HG02759 (cell line): ENCODE measurements around the gene CRYBB3.
"Not testable (repeated sequence)": the region's sequence is repeated elsewhere in the genome, so short reads cannot be mapped to it uniquely, and the experiment has no call there.

Experiments
- ATAC-seq: cut with Tn5 transposase; IDR thresholded peaks from one replicate; pipeline ENCODE4 v1.9.1; 2021; ENCODE audit warnings: mild to moderate bottlenecking, moderate library complexity; ENCODE audit not compliant: unreplicated experiment

The CRYBB3 gene

DNA sequence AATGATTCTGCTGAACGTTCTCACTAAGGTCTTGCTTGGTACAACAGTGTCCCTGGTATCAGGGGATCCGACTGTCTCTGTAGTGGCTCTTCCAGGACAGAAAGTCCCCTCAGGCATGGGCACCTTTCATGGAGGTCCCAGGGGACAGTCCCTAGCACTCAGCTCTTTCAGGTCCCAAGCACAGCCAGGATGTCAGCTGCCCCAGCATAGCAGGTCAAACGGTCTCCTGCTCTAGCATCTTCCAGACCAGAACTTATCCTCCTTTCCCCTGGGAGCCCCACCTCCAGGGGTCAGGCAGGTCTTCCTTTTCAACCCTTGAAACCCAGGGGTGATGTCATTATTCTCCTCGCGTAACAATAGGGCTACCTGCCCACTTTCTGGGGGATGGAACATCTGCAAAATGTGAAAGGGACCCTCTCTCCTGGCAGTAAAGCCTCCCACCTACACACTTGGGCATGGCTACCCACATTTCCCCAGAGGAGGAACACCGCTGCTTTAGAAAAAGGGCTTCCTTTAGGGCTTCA, 24.7 kb upstream of the CRYBB3 start:
- ATAC-seq, result no peak

DNA sequence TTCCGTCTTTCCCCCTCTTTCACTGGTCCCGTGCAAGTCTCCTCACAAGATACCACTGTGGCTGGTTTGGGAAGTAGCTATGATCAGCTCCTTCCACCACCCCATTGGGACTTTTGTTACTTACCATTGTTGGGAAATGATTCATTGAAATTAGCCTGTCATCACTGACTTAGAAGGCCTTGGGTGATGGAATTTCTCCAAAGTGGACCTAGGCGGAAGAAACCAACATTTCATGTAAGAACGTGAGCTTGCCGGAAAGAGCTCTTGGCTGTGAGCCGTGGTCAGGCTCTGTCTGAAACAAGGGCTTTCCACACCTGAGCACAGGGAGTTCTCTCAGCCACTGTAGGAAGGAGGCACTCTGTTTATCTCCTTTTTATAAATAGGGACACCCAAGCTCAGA, 23.5 kb upstream of the CRYBB3 start:
- no peak for ATAC-seq

- ATAC-seq, result no peak
Measured at GRCh38 chr22:25176799-25177198, 22.9 kb upstream of the CRYBB3 start.

DNA sequence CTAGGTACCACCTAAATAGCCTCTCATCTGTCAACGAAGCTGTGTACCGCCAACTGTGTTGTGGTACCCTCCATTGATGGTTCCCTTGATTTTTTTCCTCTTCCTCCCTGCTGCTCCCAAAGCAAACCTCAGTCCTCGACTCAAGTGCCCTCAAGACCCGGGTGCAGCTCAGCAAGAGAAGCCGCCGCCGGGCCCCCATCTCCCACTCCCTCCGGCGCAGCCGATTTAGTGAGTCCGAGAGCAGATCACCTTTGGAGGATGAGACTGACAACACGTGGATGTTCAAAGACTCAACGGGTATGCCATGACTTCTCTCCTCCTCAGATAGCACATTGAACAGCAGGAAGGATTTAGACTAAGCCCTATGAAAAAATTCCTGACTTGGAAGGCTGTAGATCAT, 22.4 kb upstream of the CRYBB3 start:
- ATAC-seq, result no peak

DNA sequence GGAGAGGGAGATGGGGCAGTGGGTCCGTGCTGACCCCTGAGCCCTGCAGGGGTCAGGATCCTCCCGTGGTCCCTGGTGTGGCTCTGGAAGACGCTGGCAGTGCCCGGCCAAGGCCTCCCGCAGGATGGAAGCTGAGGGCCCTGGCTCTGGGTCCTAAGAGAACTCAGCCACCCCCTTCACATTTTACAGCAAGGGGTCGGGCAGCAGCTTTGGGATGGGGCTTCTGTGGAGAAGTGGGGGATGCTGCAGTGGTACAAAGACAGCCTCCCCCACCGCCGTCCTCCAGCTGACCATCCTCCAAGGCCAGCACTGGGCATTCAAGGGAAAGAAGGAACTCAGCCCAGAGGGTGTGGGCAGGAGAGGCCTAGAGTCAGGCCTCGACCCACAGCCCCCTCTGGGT, 21.8 kb upstream of the CRYBB3 start:
- no peak for ATAC-seq

GRCh38 chr22:25178348-25178747, 21.3 kb upstream of the CRYBB3 start:
- not testable (repeated sequence) for ATAC-seq

DNA sequence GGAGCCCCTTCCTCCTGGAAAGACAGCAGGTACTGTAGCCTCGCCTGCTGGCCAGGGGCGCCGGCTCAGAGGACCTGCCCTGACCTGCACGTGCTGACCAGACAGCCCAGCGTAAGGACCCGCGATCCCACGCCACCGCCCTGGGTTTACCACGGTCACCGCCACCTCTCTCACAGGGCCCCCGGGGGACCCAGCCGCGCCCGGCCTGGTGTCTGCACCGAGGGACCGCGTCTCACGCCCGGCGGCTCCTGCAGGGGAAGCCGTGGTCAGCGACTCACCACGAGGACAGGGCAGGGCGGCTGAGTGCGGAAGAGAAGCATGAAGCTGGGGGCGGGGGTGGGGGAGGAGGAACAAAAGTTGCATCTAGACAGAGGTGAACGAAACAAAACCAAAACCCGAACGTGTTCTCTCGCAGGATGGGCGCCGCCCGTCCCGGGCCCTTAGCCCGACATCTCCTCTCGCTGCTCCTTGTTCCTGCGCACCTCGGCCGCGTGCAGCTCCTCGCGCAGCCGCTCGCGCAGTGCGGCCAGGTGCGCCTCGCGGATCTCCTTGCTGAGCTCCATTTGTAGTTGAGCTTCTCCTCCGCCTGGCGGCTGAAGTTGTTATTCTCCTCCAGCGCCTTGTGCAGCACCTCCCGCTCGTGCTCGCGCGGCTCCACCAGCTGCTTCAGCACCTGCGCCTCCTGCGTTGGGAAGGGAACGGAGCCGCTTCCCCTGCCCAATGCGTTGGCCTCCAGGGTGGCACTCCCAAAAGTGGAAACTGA, 20.6 kb upstream of the CRYBB3 start:
- not testable (repeated sequence) for ATAC-seq

DNA sequence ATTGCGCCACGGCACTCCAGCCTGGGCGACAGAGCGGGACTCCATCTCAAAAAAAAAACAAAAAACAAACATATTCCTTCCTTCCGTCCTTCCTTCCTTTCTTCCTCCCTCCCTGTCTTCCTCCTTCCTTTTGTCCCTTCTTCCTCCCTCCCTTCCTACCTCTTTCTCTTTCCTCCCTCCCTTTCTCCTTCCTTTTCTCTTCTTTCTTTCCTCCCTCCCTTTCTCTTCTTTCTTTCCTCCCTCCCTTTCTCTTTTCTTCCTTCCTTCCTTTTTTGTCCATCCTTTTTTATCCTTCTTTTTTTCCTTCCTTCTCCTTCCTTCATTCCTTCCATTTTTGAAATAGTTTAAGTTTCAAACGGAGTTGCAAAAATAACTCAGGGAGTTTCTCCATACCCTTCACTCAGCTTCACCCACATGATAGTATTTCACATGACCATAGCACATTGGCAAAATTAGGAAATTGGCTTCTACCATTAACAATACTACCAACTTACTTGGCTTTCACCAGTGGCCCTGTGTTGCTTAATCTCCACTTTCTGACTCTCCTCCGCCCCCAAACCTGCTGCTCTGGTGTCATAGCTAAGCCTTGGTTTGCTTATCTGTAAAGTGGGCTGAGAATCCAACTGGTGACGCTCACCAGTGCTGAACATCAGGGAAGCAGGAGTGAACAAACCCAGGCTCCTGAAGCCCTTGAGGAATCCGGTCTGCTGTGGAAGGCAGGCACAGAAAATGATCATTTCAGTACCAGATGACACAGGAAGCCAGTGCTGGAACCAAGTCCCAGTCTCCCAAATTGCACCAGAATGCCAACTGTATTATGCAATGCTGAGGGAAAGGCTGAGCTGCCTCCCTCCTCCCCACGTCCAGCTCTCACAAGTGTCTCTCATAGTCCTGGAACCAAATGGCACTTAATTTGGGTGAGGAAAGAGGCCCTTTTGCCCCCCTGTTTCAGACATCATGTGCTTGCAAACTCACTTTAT, 17.2 kb upstream of the CRYBB3 start:
- ATAC-seq, result no peak

DNA sequence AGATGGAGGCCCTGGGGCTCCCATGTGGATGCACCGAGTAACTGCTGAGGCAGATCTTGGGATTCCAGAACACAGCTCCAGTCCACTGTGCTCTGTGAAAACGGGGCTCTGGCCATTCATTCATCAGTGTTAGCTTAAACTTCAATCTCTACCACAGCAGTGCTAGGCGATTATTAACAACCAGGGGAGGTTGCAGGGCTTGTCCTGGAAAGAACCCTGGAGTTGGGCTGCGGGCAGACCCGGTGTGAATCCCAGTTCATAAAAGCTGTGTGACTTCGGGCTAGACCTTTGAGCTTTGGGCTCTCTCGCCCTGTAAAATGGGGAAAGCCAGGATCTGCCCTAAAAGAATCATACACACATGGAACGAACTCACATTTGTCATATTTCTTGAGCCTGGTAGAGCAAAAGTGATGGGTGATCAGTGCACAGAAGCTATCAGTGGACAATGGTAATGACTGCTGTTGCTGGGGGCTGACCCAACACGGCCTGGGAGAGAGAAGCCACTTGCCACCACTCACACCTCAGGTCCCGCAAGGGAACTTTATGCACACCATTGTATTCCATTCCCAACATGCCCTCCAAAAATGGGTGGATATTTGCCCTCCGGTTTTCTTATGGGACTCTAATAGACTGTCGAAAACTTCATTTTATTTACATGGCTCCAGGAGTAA, 15.6 kb upstream of the CRYBB3 start:
- ATAC-seq, result no peak

- ATAC-seq, result no peak
Measured at GRCh38 chr22:25186140-25186539, 13.5 kb upstream of the CRYBB3 start.

DNA sequence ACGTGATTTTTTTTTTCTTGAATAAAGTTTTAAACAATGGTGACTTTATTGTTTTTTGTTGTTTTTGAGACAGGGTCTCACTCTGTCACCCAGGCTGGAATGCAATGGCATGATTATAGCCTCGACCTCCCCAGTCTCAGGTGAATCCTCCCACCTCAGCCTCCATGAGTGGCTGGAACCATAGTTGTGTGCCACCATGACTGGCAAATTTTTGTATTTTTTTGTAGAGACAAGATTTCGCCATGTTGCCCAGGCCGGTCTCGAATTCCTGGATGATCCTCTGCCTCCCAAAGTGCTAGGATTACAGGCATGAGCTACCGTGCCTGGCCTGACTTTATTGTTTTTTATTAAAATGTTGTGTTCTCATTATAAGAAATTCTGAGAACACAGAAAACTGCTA, 12.2 kb upstream of the CRYBB3 start:
- no peak for ATAC-seq

GRCh38 chr22:25192406-25192805, 7.3 kb upstream of the CRYBB3 start:
- no peak for ATAC-seq

GRCh38 chr22:25193130-25193529, 6.5 kb upstream of the CRYBB3 start:
- ATAC-seq, result no peak

GRCh38 chr22:25193548-25193947, 6.1 kb upstream of the CRYBB3 start:
- no peak for ATAC-seq

- ATAC-seq, result no peak
Measured at GRCh38 chr22:25196326-25196725, 3.3 kb upstream of the CRYBB3 start.

GRCh38 chr22:25197340-25197739, 2.3 kb upstream of the CRYBB3 start:
- no peak for ATAC-seq

DNA sequence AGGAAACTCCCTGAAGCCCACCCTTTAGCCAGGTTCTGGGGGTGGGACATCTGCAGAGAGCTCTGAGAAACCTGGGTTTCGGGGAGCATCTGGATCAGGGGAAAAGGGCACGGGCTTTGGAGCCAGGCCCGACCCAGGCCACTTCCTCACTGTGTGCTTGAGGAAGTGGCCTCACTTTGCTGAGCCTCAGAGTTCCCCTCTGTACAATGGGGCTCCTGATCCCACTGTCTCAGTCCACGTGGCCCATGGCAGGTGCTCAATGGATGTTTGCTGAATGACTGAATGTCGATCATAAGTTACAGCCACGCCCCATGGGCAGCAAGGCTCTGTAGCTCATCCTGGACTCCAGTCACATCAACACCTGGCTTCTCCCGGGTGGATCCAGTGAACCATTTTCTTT, 1.3 kb downstream of the CRYBB3 start:
- no peak for ATAC-seq

- no peak for ATAC-seq
Measured at GRCh38 chr22:25201557-25202273, 2.1 kb downstream of the CRYBB3 start.

DNA sequence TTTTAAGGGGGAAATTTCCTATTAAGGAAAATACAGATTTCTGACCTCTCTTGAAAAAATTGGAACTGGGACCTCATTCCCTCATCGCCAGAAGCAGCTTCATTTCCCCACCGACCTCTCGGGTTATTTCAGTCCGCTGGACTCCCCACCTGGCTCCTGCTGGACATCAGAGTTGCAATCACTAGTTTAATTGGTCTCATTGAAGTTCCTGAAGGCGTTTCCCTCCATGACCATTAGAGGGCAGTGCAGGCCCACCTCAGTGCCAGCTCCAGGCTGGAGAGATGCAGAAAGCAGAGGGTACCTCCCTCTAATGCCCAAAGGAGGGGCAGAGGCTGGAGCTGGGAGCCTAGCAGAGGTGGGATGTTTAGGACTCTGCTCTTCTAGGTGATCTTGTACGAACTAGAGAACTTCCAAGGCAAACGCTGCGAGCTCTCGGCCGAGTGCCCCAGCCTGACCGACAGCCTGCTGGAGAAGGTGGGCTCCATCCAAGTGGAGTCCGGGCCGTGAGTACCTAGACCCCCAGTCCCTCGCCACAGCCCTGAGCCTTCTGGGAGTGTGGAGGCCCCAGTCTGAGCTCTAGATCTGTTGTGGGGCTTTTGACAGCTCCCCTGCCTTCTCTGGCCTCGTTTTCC, 2.7 kb downstream of the CRYBB3 start:
- ATAC-seq, result no peak

- no peak for ATAC-seq
Measured at GRCh38 chr22:25203082-25203481, 3.4 kb downstream of the CRYBB3 start.
